Measurements from ENCODE around the gene CHMP1B.
A peak's percentile ranks its signal among the peaks of the same experiment; 100 is the strongest.
"Not testable (repeated sequence)": the region's sequence is repeated elsewhere in the genome, so short reads cannot be mapped to it uniquely, and the experiment has no call there.

CHMP1B gene

GRCh38 chr18:11851806-11852337 lies 659 bp downstream of the CHMP1B start:
- peaks cover 31% of the 10 kb centered on the region for H3K4me1 ChIP-seq (ENCODE audit: insufficient read depth, poor library complexity, severe bottlenecking)
- peaks cover 28% of the 10 kb centered on the region for H3K36me3 ChIP-seq (ENCODE audit: low read depth)
- H3K27ac ChIP-seq (ENCODE audit: poor library complexity, severe bottlenecking): peak overlapping the region; percentile 96
- no peak for TF ChIP-seq CTCF (IDR thresholded peaks at IDR 0.05; ENCODE audit: poor library complexity, severe bottlenecking)
- H3K4me3 ChIP-seq (ENCODE audit: severe bottlenecking): peak overlapping the region; percentile 81
- no peaks in the 10 kb centered on the region for H3K27me3 ChIP-seq (ENCODE audit: insufficient read depth, poor library complexity, severe bottlenecking)
- DNase-seq (ENCODE audit: low spot score) (no peak), ATAC-seq (ENCODE audit: low read depth) (peak; percentile 24)
- no peaks in the 10 kb centered on the region for H3K9me3 ChIP-seq (ENCODE audit: severe bottlenecking)

GRCh38 chr18:11854554-11854953 lies 3.3 kb downstream of the CHMP1B start:
- peak overlapping the region; percentile 96 for H3K27ac ChIP-seq (ENCODE audit: poor library complexity, severe bottlenecking)
- DNase-seq (ENCODE audit: low spot score); H3K4me3 ChIP-seq (ENCODE audit: severe bottlenecking); H3K9me3 ChIP-seq (ENCODE audit: severe bottlenecking); ATAC-seq (ENCODE audit: low read depth); H3K27me3 ChIP-seq (ENCODE audit: insufficient read depth, poor library complexity, severe bottlenecking): not testable (repeated sequence)
- H3K4me1 ChIP-seq (ENCODE audit: insufficient read depth, poor library complexity, severe bottlenecking): peaks cover 50% of the 10 kb centered on the region
- peaks cover 28% of the 10 kb centered on the region for H3K36me3 ChIP-seq (ENCODE audit: low read depth)

GRCh38 chr18:11857177-11857887 lies 6.1 kb downstream of the CHMP1B start:
- no peak for TF ChIP-seq CTCF (IDR thresholded peaks at IDR 0.05; ENCODE audit: poor library complexity, severe bottlenecking)
- Histone ChIP-seq H3K36me3 (ENCODE audit: low read depth) (peaks cover 28% of the 10 kb centered on the region), H3K27me3 (ENCODE audit: insufficient read depth, poor library complexity, severe bottlenecking) (no peaks in the 10 kb centered on the region), H3K4me3 (ENCODE audit: severe bottlenecking) (peak overlapping the region; percentile 30), H3K27ac (ENCODE audit: poor library complexity, severe bottlenecking) (peak overlapping the region; percentile 96), H3K9me3 (ENCODE audit: severe bottlenecking) (no peaks in the 10 kb centered on the region), H3K4me1 (ENCODE audit: insufficient read depth, poor library complexity, severe bottlenecking) (peaks cover 50% of the 10 kb centered on the region)
- peak; percentile 70 for ATAC-seq (ENCODE audit: low read depth)
- DNase-seq (ENCODE audit: low spot score): peak; percentile 97

- H3K4me3 ChIP-seq (ENCODE audit: severe bottlenecking): peak overlapping the region; percentile 30
- no peaks in the 10 kb centered on the region for H3K27me3 ChIP-seq (ENCODE audit: insufficient read depth, poor library complexity, severe bottlenecking)
- H3K9me3 ChIP-seq (ENCODE audit: severe bottlenecking): no peaks in the 10 kb centered on the region
- DNase-seq (ENCODE audit: low spot score) (no peak), ATAC-seq (ENCODE audit: low read depth) (no peak)
- H3K4me1 ChIP-seq (ENCODE audit: insufficient read depth, poor library complexity, severe bottlenecking): peaks cover 37% of the 10 kb centered on the region
- H3K36me3 ChIP-seq (ENCODE audit: low read depth): 0 out of 2 replicates have a peak, but pooled peaks cover 10% of the 10 kb centered on the region
- H3K27ac ChIP-seq (ENCODE audit: poor library complexity, severe bottlenecking): peak overlapping the region; percentile 96
- TF ChIP-seq CTCF (IDR thresholded peaks at IDR 0.05; ENCODE audit: poor library complexity, severe bottlenecking): no peak
These were observed 8.1 kb downstream of the CHMP1B start for GRCh38 chr18:11859282-11859830.

- H3K27ac ChIP-seq (ENCODE audit: poor library complexity, severe bottlenecking): peak overlapping the region; percentile 96
- peaks cover 37% of the 10 kb centered on the region for H3K4me1 ChIP-seq (ENCODE audit: insufficient read depth, poor library complexity, severe bottlenecking)
- 0 out of 2 replicates have a peak, but pooled peaks cover 8% of the 10 kb centered on the region for H3K36me3 ChIP-seq (ENCODE audit: low read depth)
- peak overlapping the region; percentile 30 for H3K4me3 ChIP-seq (ENCODE audit: severe bottlenecking)
- DNase-seq (ENCODE audit: low spot score) (peak; percentile 86), ATAC-seq (ENCODE audit: low read depth) (peak; percentile 70)
- no peaks in the 10 kb centered on the region for H3K9me3 ChIP-seq (ENCODE audit: severe bottlenecking)
- TF ChIP-seq CTCF (IDR thresholded peaks at IDR 0.05; ENCODE audit: poor library complexity, severe bottlenecking): peak; percentile 48
- no peaks in the 10 kb centered on the region for H3K27me3 ChIP-seq (ENCODE audit: insufficient read depth, poor library complexity, severe bottlenecking)
These were observed 8.7 kb downstream of the CHMP1B start for GRCh38 chr18:11859903-11860407.
